ENCODE measurements around the gene CUBN. TPM values are rescaled to one million over a fixed set of nuclear protein-coding genes. Genes with fewer than 3 reads are reported as not detected.

Gene CUBN
- total RNA-seq, 1 experiment from 2014 or later, result 4.6 TPM

- Mint-ChIP-seq H3K27me3 (ENCODE audit: insufficient read depth, unreplicated experiment) (peaks cover 16% of the 10 kb centered on the region), H3K27ac (ENCODE audit: unreplicated experiment) (no peak overlapping the region), H3K36me3 (ENCODE audit: insufficient read depth, unreplicated experiment) (no peaks in the 10 kb centered on the region), H3K4me1 (ENCODE audit: low read depth, unreplicated experiment) (no peaks in the 10 kb centered on the region), H3K9me3 (ENCODE audit: unreplicated experiment) (no peaks in the 10 kb centered on the region), H3K4me3 (ENCODE audit: unreplicated experiment) (no peak overlapping the region)
- no TSS peak for BruUV-seq (replicated peaks)
- Histone ChIP-seq H3K9me3 (no peaks in the 10 kb centered on the region), H3K4me1 (no peaks in the 10 kb centered on the region), H3K27me3 (replicated peaks; ENCODE audit: control insufficient read depth, insufficient read depth, low read length) (no peaks in the 10 kb centered on the region), H3K36me3 (ENCODE audit: control insufficient read depth, insufficient read depth, low read length) (no peaks in the 10 kb centered on the region), H3K4me3 (ENCODE audit: low read depth, low read length) (no peak overlapping the region)
- no peak for TF ChIP-seq CTCF (IDR thresholded peaks at IDR 0.05; ENCODE audit: insufficient read depth in 1 of 2, low read depth in 1 of 2, low read length in 1 of 2, severe bottlenecking in 1 of 2, unreplicated experiment in 1 of 2)
- no peak for DNase-seq
- intact Hi-C loops (cut with micrococcal nuclease; ENCODE audit: unreplicated experiment), result loop anchor here (5.0 kb wide), 1 partner anchor 610 kb away; no protein-coding TSS in a partner anchor
- POLR2A ChIA-PET, result no interaction called here
- CTCF ChIA-PET, result no interaction called here
These were observed 177.5 kb downstream of the CUBN start for GRCh38 chr10:16952080-16952479.

- Mint-ChIP-seq H3K9me3 (ENCODE audit: unreplicated experiment) (no peaks in the 10 kb centered on the region), H3K27me3 (ENCODE audit: insufficient read depth, unreplicated experiment) (peaks cover 15% of the 10 kb centered on the region), H3K36me3 (ENCODE audit: insufficient read depth, unreplicated experiment) (no peaks in the 10 kb centered on the region), H3K4me3 (ENCODE audit: unreplicated experiment) (no peak overlapping the region), H3K27ac (ENCODE audit: unreplicated experiment) (no peak overlapping the region), H3K4me1 (ENCODE audit: low read depth, unreplicated experiment) (no peaks in the 10 kb centered on the region)
- no peak overlapping the region for H3K4me3 ChIP-seq (ENCODE audit: low read depth, low read length)
- no peaks in the 10 kb centered on the region for H3K27me3 ChIP-seq (replicated peaks; ENCODE audit: control insufficient read depth, insufficient read depth, low read length)
- H3K36me3 ChIP-seq (ENCODE audit: control insufficient read depth, insufficient read depth, low read length), result no peaks in the 10 kb centered on the region
- H3K4me1 ChIP-seq, result no peaks in the 10 kb centered on the region
- intact Hi-C loops (cut with micrococcal nuclease; ENCODE audit: unreplicated experiment), result loop anchor here (5.0 kb wide), 1 partner anchor 609 kb away; no protein-coding TSS in a partner anchor
- H3K9me3 ChIP-seq, result no peaks in the 10 kb centered on the region
- no TSS peak for BruUV-seq (replicated peaks)
- DNase-seq, result no peak
- no peak for TF ChIP-seq CTCF (IDR thresholded peaks at IDR 0.05; ENCODE audit: insufficient read depth in 1 of 2, low read depth in 1 of 2, low read length in 1 of 2, severe bottlenecking in 1 of 2, unreplicated experiment in 1 of 2)
- POLR2A ChIA-PET, result no interaction called here
- CTCF ChIA-PET, result no interaction called here
These were observed 178.7 kb downstream of the CUBN start for GRCh38 chr10:16950656-16951601.

GRCh38 chr10:16949816-16950215 lies 179.8 kb downstream of the CUBN start:
- no peaks in the 10 kb centered on the region for H3K9me3 ChIP-seq
- Mint-ChIP-seq H3K27ac (ENCODE audit: unreplicated experiment) (no peak overlapping the region), H3K4me1 (ENCODE audit: low read depth, unreplicated experiment) (no peaks in the 10 kb centered on the region), H3K9me3 (ENCODE audit: unreplicated experiment) (no peaks in the 10 kb centered on the region), H3K27me3 (ENCODE audit: insufficient read depth, unreplicated experiment) (peaks cover 14% of the 10 kb centered on the region), H3K4me3 (ENCODE audit: unreplicated experiment) (no peak overlapping the region), H3K36me3 (ENCODE audit: insufficient read depth, unreplicated experiment) (no peaks in the 10 kb centered on the region)
- CTCF ChIA-PET, result no interaction called here
- no peak for TF ChIP-seq CTCF (IDR thresholded peaks at IDR 0.05; ENCODE audit: insufficient read depth in 1 of 2, low read depth in 1 of 2, low read length in 1 of 2, severe bottlenecking in 1 of 2, unreplicated experiment in 1 of 2)
- no TSS peak for BruUV-seq (replicated peaks)
- no peak overlapping the region for H3K4me3 ChIP-seq (ENCODE audit: low read depth, low read length)
- H3K36me3 ChIP-seq (ENCODE audit: control insufficient read depth, insufficient read depth, low read length), result no peaks in the 10 kb centered on the region
- no peaks in the 10 kb centered on the region for H3K4me1 ChIP-seq
- H3K27me3 ChIP-seq (replicated peaks; ENCODE audit: control insufficient read depth, insufficient read depth, low read length), result no peaks in the 10 kb centered on the region
- DNase-seq, result no peak
- POLR2A ChIA-PET, result no interaction called here
- intact Hi-C loops (cut with micrococcal nuclease; ENCODE audit: unreplicated experiment), result loop anchor here (5.0 kb wide), 1 partner anchor 608 kb away; no protein-coding TSS in a partner anchor

Data from Caco-2 (cell line).